Measurements from ENCODE around the gene MAP3K7CL.

Gene MAP3K7CL

DNA sequence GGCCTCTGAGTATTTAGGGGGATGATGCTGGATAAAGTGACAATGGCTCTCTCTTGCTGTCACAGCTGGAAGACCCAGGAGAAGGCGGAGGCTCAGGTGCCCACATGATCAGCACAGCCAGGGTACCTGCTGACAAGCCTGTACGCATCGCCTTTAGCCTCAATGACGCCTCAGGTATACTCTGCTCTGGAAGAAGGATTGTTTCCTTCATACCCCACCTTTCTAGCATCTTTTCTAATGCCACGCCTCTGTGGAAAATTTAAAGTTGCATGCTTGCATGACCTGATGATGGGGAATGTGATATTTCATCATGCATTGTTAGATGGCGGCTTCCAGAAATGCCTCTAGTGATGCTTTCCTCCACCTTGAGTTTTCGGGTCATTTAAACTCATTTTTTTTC, 2.8 kb downstream of the MAP3K7CL start:
- Histone ChIP-seq H3K9ac (ENCODE audit: low read depth in 1 of 2, low read length in 2 of 2) (no peak overlapping the region), H3K4me1 (ENCODE audit: control insufficient read depth in 2 of 2, insufficient read depth in 2 of 2, low read length in 2 of 2) (peaks cover 0 to 4% of the 10 kb centered on the region in 2 donors), H3K36me3 (ENCODE audit: control insufficient read depth in 2 of 2, insufficient read depth in 2 of 2, low read length in 2 of 2) (no peaks in the 10 kb centered on the region), H3K9me3 (ENCODE audit: control insufficient read depth in 2 of 2, low read length in 2 of 2) (no peaks in the 10 kb centered on the region), H3K27ac (ENCODE audit: low read depth in 2 of 2, low read length in 2 of 2) (no peak overlapping the region), H3K4me3 (ENCODE audit: low read length in 2 of 2) (no peak overlapping the region), H3K27me3 (ENCODE audit: control insufficient read depth in 2 of 2, insufficient read depth in 2 of 2, low read length in 2 of 2) (no peaks in the 10 kb centered on the region)

DNA sequence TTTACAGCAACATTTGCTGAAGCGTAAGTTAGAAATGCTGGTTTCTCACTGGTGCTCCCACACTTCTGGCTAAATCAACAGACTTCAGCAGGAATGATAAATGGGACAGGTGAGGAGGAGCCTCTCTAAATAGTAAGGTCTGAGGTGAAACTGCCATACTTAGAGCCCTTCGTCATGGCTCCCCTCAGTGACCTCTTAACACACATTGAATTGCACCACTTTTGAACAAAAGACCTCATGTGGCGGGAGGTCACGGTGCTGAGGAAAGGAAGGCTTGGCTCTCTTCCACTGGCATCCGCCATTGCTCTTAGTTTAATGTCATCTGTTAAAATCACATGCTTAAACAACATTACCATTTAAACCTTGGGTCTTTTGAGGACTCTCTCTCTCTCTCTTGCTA, 3.4 kb downstream of the MAP3K7CL start:
- peaks cover 0 to 4% of the 10 kb centered on the region in 2 donors for H3K4me1 ChIP-seq (ENCODE audit: control insufficient read depth in 2 of 2, insufficient read depth in 2 of 2, low read length in 2 of 2)
- no peaks in the 10 kb centered on the region for H3K27me3 ChIP-seq (ENCODE audit: control insufficient read depth in 2 of 2, insufficient read depth in 2 of 2, low read length in 2 of 2)
- H3K36me3 ChIP-seq (ENCODE audit: control insufficient read depth in 2 of 2, insufficient read depth in 2 of 2, low read length in 2 of 2): no peaks in the 10 kb centered on the region
- no peaks in the 10 kb centered on the region for H3K9me3 ChIP-seq (ENCODE audit: control insufficient read depth in 2 of 2, low read length in 2 of 2)
- no peak overlapping the region for H3K4me3 ChIP-seq (ENCODE audit: low read length in 2 of 2)
- H3K9ac ChIP-seq (ENCODE audit: low read depth in 1 of 2, low read length in 2 of 2): no peak overlapping the region
- H3K27ac ChIP-seq (ENCODE audit: low read depth in 2 of 2, low read length in 2 of 2): no peak overlapping the region

DNA sequence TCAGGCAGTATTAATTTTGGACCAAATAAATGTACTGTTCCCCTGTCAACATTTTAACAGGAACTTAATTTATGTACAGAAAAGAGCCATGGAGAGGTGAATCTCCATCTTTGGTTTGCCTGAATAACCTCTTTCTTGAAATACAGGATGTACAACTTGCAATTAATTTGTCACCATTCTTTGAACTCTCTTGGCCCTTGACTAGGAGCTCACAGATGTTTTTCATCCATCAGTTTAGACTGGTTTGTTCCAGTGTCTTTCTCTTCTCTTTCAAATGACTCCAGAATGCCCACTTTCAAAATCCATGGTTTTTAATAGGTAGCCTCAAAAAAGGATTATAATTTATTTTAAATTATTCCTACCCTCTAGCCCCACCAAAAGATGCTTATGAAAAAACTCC, 5.0 kb downstream of the MAP3K7CL start:
- H3K36me3 ChIP-seq (ENCODE audit: control insufficient read depth in 2 of 2, insufficient read depth in 2 of 2, low read length in 2 of 2): no peaks in the 10 kb centered on the region

DNA sequence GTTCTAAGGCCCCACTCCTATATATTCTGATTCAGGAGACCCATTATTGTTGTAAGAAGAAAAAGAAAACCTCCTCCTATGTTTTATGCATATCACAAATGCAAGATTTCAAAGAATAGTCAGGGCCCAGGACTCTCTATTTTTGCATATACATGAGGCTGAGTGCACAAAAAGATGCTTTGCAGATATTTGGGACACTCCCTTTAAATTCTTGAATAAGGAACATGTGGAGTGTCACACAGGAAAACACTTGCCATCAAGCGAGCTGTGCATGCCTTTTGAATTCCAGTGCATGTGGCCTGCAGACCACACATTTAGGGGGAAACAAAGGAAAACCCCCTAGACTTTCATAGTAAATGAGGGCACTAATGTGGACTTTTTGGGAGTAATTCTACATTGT, 5.6 kb downstream of the MAP3K7CL start:
- H3K9me3 ChIP-seq (ENCODE audit: control insufficient read depth in 2 of 2, low read length in 2 of 2): no peaks in the 10 kb centered on the region

More for the DNA sequence above, 5.0 kb downstream of the MAP3K7CL start:
- no peak overlapping the region for H3K9ac ChIP-seq (ENCODE audit: low read depth in 1 of 2, low read length in 2 of 2)
- H3K9me3 ChIP-seq (ENCODE audit: control insufficient read depth in 2 of 2, low read length in 2 of 2): no peaks in the 10 kb centered on the region
- H3K4me1 ChIP-seq (ENCODE audit: control insufficient read depth in 2 of 2, insufficient read depth in 2 of 2, low read length in 2 of 2): peaks cover 0 to 4% of the 10 kb centered on the region in 2 donors
- no peak overlapping the region for H3K27ac ChIP-seq (ENCODE audit: low read depth in 2 of 2, low read length in 2 of 2)
- H3K4me3 ChIP-seq (ENCODE audit: low read length in 2 of 2): no peak overlapping the region
- H3K27me3 ChIP-seq (ENCODE audit: control insufficient read depth in 2 of 2, insufficient read depth in 2 of 2, low read length in 2 of 2): no peaks in the 10 kb centered on the region

DNA sequence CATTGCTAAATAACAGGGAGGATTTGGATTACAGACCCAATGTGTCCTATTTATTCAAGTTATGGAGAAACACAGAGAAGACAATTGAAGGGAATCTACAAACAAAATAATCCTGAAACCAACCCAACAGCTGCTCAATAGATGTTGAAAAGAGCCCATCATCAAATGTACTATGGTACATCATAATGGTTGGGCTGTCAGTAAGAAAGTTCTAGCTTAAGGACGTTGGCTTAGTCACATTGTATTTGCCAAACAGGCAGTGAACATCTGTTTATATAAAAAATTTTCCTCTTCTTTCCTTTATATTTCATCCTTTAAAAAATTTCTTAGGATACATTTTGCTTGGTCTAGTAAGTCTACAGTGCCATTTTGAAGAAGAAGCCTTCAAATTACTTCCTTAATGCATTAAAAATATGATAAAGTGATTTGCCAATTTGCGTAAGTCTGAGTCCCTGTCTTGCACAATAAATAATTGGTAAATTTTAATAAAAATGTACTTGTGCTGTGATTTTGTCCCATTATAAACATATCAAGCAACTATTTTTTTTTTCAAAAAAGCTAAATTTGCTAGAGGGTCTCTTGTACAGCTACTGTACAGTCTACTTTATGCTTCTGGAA, 14.4 kb downstream of the MAP3K7CL start:
- Histone ChIP-seq H3K9ac (ENCODE audit: low read depth in 1 of 2, low read length in 2 of 2) (no peak overlapping the region), H3K27me3 (ENCODE audit: control insufficient read depth in 2 of 2, insufficient read depth in 2 of 2, low read length in 2 of 2) (no peaks in the 10 kb centered on the region), H3K4me3 (ENCODE audit: low read length in 2 of 2) (no peak overlapping the region), H3K4me1 (ENCODE audit: control insufficient read depth in 2 of 2, insufficient read depth in 2 of 2, low read length in 2 of 2) (no peaks in the 10 kb centered on the region), H3K27ac (ENCODE audit: low read depth in 2 of 2, low read length in 2 of 2) (no peak overlapping the region), H3K9me3 (ENCODE audit: control insufficient read depth in 2 of 2, low read length in 2 of 2) (no peaks in the 10 kb centered on the region), H3K36me3 (ENCODE audit: control insufficient read depth in 2 of 2, insufficient read depth in 2 of 2, low read length in 2 of 2) (no peaks in the 10 kb centered on the region)

More for the DNA sequence above, 5.6 kb downstream of the MAP3K7CL start:
- no peak overlapping the region for H3K4me3 ChIP-seq (ENCODE audit: low read length in 2 of 2)
- H3K27me3 ChIP-seq (ENCODE audit: control insufficient read depth in 2 of 2, insufficient read depth in 2 of 2, low read length in 2 of 2): no peaks in the 10 kb centered on the region
- no peaks in the 10 kb centered on the region for H3K36me3 ChIP-seq (ENCODE audit: control insufficient read depth in 2 of 2, insufficient read depth in 2 of 2, low read length in 2 of 2)
- no peak overlapping the region for H3K9ac ChIP-seq (ENCODE audit: low read depth in 1 of 2, low read length in 2 of 2)
- H3K4me1 ChIP-seq (ENCODE audit: control insufficient read depth in 2 of 2, insufficient read depth in 2 of 2, low read length in 2 of 2): no peaks in the 10 kb centered on the region
- H3K27ac ChIP-seq (ENCODE audit: low read depth in 2 of 2, low read length in 2 of 2): no peak overlapping the region

DNA sequence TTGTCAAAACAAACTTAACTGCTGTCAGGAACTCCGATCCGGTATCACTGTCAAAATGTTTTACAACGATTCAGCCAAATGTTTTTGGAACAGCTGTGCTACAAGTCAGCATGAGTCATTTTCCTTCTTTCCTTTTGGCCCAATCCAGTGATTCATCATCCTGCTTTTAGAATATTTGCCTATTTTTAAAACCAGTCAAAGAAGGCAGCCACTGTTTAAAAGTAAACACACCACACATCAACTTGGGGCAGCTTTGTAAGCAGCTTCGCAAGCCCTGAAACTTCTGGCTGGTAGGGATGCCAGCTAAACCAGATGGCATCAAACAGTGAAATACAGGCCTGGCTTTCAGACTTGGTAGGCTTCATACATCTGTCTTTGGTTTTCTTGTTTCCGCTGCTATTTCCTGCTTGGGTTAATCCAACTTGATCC, 14.9 kb downstream of the MAP3K7CL start:
- Histone ChIP-seq H3K4me1 (ENCODE audit: control insufficient read depth in 2 of 2, insufficient read depth in 2 of 2, low read length in 2 of 2) (no peaks in the 10 kb centered on the region), H3K4me3 (ENCODE audit: low read length in 2 of 2) (no peak overlapping the region), H3K9me3 (ENCODE audit: control insufficient read depth in 2 of 2, low read length in 2 of 2) (no peaks in the 10 kb centered on the region), H3K36me3 (ENCODE audit: control insufficient read depth in 2 of 2, insufficient read depth in 2 of 2, low read length in 2 of 2) (no peaks in the 10 kb centered on the region), H3K27me3 (ENCODE audit: control insufficient read depth in 2 of 2, insufficient read depth in 2 of 2, low read length in 2 of 2) (no peaks in the 10 kb centered on the region), H3K9ac (ENCODE audit: low read depth in 1 of 2, low read length in 2 of 2) (no peak overlapping the region), H3K27ac (ENCODE audit: low read depth in 2 of 2, low read length in 2 of 2) (no peak overlapping the region)

DNA sequence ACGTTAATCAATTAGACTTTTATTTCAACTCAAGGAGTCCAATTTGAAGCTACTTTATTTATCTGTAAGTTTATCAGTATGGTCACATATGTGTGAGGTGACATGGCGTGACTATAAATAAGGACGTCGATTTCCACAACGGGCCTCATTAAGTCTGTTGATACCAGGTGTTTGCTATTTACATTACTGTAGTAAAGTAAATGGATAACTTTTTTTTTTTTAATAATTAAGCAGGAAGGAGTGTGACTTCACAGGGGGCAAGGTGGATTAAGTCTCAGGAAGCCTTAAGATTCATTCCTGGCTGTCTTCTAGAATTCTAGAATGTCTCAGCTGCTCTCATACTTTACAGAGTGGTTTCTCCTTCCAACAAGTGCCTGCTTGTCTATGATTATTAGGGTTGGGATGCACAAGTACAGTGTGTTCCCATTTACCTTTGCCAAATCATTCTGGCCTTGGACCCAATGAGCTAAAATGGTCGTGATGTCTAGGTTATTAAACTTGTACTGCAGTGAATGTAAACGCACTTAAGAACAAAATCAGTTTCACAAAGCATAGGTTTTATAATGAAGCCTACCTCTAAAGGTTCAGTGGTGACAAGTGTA, 15.5 kb downstream of the MAP3K7CL start:
- Histone ChIP-seq H3K9me3 (ENCODE audit: control insufficient read depth in 2 of 2, low read length in 2 of 2) (no peaks in the 10 kb centered on the region), H3K4me1 (ENCODE audit: control insufficient read depth in 2 of 2, insufficient read depth in 2 of 2, low read length in 2 of 2) (no peaks in the 10 kb centered on the region), H3K36me3 (ENCODE audit: control insufficient read depth in 2 of 2, insufficient read depth in 2 of 2, low read length in 2 of 2) (no peaks in the 10 kb centered on the region), H3K27me3 (ENCODE audit: control insufficient read depth in 2 of 2, insufficient read depth in 2 of 2, low read length in 2 of 2) (no peaks in the 10 kb centered on the region), H3K27ac (ENCODE audit: low read depth in 2 of 2, low read length in 2 of 2) (no peak overlapping the region), H3K4me3 (ENCODE audit: low read length in 2 of 2) (no peak overlapping the region), H3K9ac (ENCODE audit: low read depth in 1 of 2, low read length in 2 of 2) (no peak overlapping the region)

DNA sequence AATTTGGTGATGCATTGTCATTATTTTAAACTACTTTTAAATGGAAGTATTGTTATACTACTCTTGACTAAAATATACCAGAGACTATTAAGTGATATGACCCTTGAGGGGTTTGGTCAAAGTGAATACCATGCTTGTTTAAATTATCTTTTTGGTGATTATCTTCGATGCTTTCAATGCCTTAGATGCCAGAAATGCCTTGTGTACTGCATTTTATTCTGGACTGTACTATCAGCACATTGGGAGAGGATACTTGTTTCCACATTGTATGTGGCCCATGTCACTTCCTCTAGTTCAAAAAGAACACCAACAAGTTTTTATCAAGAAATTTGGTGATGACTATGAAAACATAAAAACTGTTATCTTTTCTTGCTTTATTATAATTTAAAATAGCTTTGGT, 16.3 kb downstream of the MAP3K7CL start:
- H3K27ac ChIP-seq (ENCODE audit: low read depth in 2 of 2, low read length in 2 of 2): no peak overlapping the region
- no peaks in the 10 kb centered on the region for H3K27me3 ChIP-seq (ENCODE audit: control insufficient read depth in 2 of 2, insufficient read depth in 2 of 2, low read length in 2 of 2)
- no peaks in the 10 kb centered on the region for H3K36me3 ChIP-seq (ENCODE audit: control insufficient read depth in 2 of 2, insufficient read depth in 2 of 2, low read length in 2 of 2)
- no peaks in the 10 kb centered on the region for H3K4me1 ChIP-seq (ENCODE audit: control insufficient read depth in 2 of 2, insufficient read depth in 2 of 2, low read length in 2 of 2)
- no peaks in the 10 kb centered on the region for H3K9me3 ChIP-seq (ENCODE audit: control insufficient read depth in 2 of 2, low read length in 2 of 2)
- H3K4me3 ChIP-seq (ENCODE audit: low read length in 2 of 2): no peak overlapping the region
- H3K9ac ChIP-seq (ENCODE audit: low read depth in 1 of 2, low read length in 2 of 2): no peak overlapping the region

DNA sequence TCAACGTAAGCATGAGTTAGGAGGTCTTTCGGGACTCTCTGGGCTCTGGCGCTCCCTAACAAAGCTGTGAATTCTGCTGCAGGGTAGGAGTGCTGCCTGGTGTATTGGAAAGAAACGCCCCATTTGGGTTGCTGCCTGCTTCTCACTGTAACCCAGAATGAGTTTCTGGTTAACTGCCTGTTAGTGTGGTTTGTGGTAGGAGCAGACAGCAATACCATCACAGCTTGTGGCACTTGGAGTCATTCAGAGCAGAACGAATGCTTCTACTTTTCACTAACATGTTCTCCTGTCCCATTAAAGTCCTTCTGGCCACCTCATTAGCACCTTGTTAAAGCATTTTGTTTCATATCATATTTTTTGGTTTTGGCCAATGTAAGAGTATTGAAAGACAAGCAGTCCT, 18.1 kb downstream of the MAP3K7CL start:
- no peaks in the 10 kb centered on the region for H3K9me3 ChIP-seq (ENCODE audit: control insufficient read depth in 2 of 2, low read length in 2 of 2)
- H3K9ac ChIP-seq (ENCODE audit: low read depth in 1 of 2, low read length in 2 of 2): no peak overlapping the region
- H3K27me3 ChIP-seq (ENCODE audit: control insufficient read depth in 2 of 2, insufficient read depth in 2 of 2, low read length in 2 of 2): no peaks in the 10 kb centered on the region
- no peaks in the 10 kb centered on the region for H3K36me3 ChIP-seq (ENCODE audit: control insufficient read depth in 2 of 2, insufficient read depth in 2 of 2, low read length in 2 of 2)
- H3K27ac ChIP-seq (ENCODE audit: low read depth in 2 of 2, low read length in 2 of 2): no peak overlapping the region
- no peak overlapping the region for H3K4me3 ChIP-seq (ENCODE audit: low read length in 2 of 2)
- H3K4me1 ChIP-seq (ENCODE audit: control insufficient read depth in 2 of 2, insufficient read depth in 2 of 2, low read length in 2 of 2): no peaks in the 10 kb centered on the region

DNA sequence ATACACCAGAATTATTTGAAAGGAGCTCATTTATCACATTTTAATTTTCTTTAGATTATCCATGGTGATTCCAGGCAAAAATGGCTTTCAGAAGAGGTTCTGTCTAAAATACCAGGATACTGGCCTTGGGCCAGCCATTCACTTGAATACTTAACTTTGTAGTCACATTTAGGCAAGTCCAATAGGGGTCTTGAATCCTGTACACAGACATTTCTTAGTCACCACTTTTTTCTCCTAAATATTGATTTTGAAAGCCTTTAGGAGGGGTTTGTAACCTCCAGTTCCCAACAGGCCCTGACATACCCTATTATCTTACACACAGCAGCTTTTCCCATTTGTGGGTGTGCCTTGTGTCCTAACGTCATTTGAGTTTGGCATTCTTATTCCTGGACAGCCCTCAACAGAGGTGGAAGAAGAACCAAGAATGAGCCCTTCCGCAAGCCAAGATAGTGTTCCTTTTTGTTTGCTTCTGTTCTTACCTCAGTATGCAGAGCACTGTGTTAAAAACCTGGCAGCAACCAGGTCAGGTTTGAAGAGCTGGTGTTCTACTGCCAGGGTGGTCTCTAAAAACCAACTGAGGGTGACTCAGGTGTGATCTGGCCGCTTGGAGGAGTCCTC, 19.5 kb downstream of the MAP3K7CL start:
- Histone ChIP-seq H3K9ac (ENCODE audit: low read depth in 1 of 2, low read length in 2 of 2) (no peak overlapping the region), H3K36me3 (ENCODE audit: control insufficient read depth in 2 of 2, insufficient read depth in 2 of 2, low read length in 2 of 2) (no peaks in the 10 kb centered on the region), H3K4me1 (ENCODE audit: control insufficient read depth in 2 of 2, insufficient read depth in 2 of 2, low read length in 2 of 2) (no peaks in the 10 kb centered on the region), H3K9me3 (ENCODE audit: control insufficient read depth in 2 of 2, low read length in 2 of 2) (no peaks in the 10 kb centered on the region), H3K4me3 (ENCODE audit: low read length in 2 of 2) (no peak overlapping the region), H3K27me3 (ENCODE audit: control insufficient read depth in 2 of 2, insufficient read depth in 2 of 2, low read length in 2 of 2) (no peaks in the 10 kb centered on the region), H3K27ac (ENCODE audit: low read depth in 2 of 2, low read length in 2 of 2) (no peak overlapping the region)
